ENCODE measurements around the gene ZNF175.

GRCh38 chr19:51565583-51565982 is 5.5 kb upstream of the ZNF175 start:
- TF ChIP-seq E4F1 (CRISPR knock-in tag; IDR thresholded peaks at IDR 0.05; ENCODE audit: borderline replicate concordance) = no peak
- no peak for TF ChIP-seq NFIC (IDR thresholded peaks at IDR 0.05)
- no peak for TF ChIP-seq SAFB2 (IDR thresholded peaks at IDR 0.05; ENCODE audit: borderline replicate concordance, low read depth, low read length, severe bottlenecking)
- no peak for TF ChIP-seq MAFK (IDR thresholded peaks at IDR 0.05; ENCODE audit: low read length)
- no peak for TF ChIP-seq COPS2 (conservative IDR thresholded peaks at IDR 0.05)
- TF ChIP-seq PRDM10 (IDR thresholded peaks at IDR 0.05; ENCODE audit: partially characterized antibody) = no peak
- no peak for TF ChIP-seq ZNF280B (CRISPR knock-in tag; IDR thresholded peaks at IDR 0.05)

Measured in K562 (cell line).